Suprapubic skin (tissue), 4 donors: ENCODE data around the gene SIL1. TPM values are rescaled to one million over a fixed set of nuclear protein-coding genes. Genes with fewer than 3 reads are reported as not detected.
A peak's percentile ranks its signal among the peaks of the same experiment; 100 is the strongest.

Source experiments
- DNase-seq, 2 donors: peaks; one replicate each; pipeline ENCODE4 v3.0.0-alpha.2; 2019; ENCODE audit warnings: low spot score in 2 of 2
- H3K27ac ChIP-seq: fragments of 200-600 bp; sonication (generic); one replicate; pipeline ENCODE4 v1.5.1; 2019
- H3K27me3 ChIP-seq: fragments of 200-600 bp; sonication (generic); one replicate; pipeline ENCODE4 v1.5.1; 2019
- H3K36me3 ChIP-seq: fragments of 200-600 bp; sonication (generic); one replicate; pipeline ENCODE4 v1.5.1; 2019
- H3K4me1 ChIP-seq: fragments of 200-600 bp; sonication (generic); one replicate; pipeline ENCODE4 v1.5.1; 2019
- H3K4me3 ChIP-seq: fragments of 200-600 bp; sonication (generic); one replicate; pipeline ENCODE4 v1.5.1; 2019; ENCODE audit warnings: mild to moderate bottlenecking
- H3K9me3 ChIP-seq: fragments of 200-600 bp; sonication (generic); one replicate; pipeline ENCODE4 v1.5.1; 2019
- EP300 ChIP-seq: sonication (generic); formaldehyde crosslinking; IDR thresholded peaks from one replicate; pipeline ENCODE4 v1.6.1; 2017; ENCODE audit warnings: antibody characterized with exemption
- POLR2A ChIP-seq, 2 donors: fragments of 450-650 bp; IDR thresholded peaks; one replicate each; pipeline ENCODE4 v1.6.1; 2017; ENCODE audit warnings: antibody characterized with exemption in 2 of 2, mild to moderate bottlenecking in 2 of 2, moderate library complexity in 2 of 2
- POLR2AphosphoS5 ChIP-seq, 3 donors: sonication (generic); formaldehyde crosslinking; IDR thresholded peaks; one replicate each; pipeline ENCODE4 v1.6.1; 2017; ENCODE audit warnings: antibody characterized with exemption in 3 of 3
- WGBS: methylation state at CpG from one replicate; pipeline ENCODE4 v1.1.5; 2018; 5-methylcytosine and 5-hydroxymethylcytosine counted together
- total RNA-seq, 4 donors: library from RNA; depleted of rRNA; stranded (reverse); fragments of >200 nt; gene quantifications; one replicate each; pipeline ENCODE4 v1.1.0, GENCODE V29; 2016
- TF ChIP-seq, protein P1 (sequence below), 2 donors: fragments of 200-600 bp in 1 of 2; fragments of 450-650 bp in 1 of 2; sonication (generic) in 1 of 2; IDR thresholded peaks; one replicate each; pipeline ENCODE4 v1.5.1; 2016 to 2019; ENCODE audit warnings: antibody characterized with exemption in 2 of 2, mild to moderate bottlenecking in 1 of 2, moderate library complexity in 1 of 2

Gene SIL1
- total RNA-seq, 4 donors from 2014 or later, result 38.5 to 54.6 (median 41.7) TPM

GRCh38 chr5:139138109-139138508 lies 60.1 kb downstream of the SIL1 start:
- H3K4me1 ChIP-seq, result peaks cover 34% of the 10 kb centered on the region
- TF ChIP-seq EP300 (no peak), POLR2AphosphoS5 (IDR thresholded peaks at IDR 0.05) (no peak), POLR2A (IDR thresholded peaks at IDR 0.05) (no peak)
- TF ChIP-seq, protein P1, sequence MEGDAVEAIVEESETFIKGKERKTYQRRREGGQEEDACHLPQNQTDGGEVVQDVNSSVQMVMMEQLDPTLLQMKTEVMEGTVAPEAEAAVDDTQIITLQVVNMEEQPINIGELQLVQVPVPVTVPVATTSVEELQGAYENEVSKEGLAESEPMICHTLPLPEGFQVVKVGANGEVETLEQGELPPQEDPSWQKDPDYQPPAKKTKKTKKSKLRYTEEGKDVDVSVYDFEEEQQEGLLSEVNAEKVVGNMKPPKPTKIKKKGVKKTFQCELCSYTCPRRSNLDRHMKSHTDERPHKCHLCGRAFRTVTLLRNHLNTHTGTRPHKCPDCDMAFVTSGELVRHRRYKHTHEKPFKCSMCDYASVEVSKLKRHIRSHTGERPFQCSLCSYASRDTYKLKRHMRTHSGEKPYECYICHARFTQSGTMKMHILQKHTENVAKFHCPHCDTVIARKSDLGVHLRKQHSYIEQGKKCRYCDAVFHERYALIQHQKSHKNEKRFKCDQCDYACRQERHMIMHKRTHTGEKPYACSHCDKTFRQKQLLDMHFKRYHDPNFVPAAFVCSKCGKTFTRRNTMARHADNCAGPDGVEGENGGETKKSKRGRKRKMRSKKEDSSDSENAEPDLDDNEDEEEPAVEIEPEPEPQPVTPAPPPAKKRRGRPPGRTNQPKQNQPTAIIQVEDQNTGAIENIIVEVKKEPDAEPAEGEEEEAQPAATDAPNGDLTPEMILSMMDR (IDR thresholded peaks at IDR 0.05), result no peak
- no peak overlapping the region for H3K4me3 ChIP-seq
- H3K27me3 ChIP-seq, result no peaks in the 10 kb centered on the region
- no peaks in the 10 kb centered on the region for H3K9me3 ChIP-seq
- WGBS, result 71% methylated on average over 4 of the region's 4 CpGs
- no peak for DNase-seq
- H3K36me3 ChIP-seq, result no peaks in the 10 kb centered on the region
- no peak overlapping the region for H3K27ac ChIP-seq

DNA sequence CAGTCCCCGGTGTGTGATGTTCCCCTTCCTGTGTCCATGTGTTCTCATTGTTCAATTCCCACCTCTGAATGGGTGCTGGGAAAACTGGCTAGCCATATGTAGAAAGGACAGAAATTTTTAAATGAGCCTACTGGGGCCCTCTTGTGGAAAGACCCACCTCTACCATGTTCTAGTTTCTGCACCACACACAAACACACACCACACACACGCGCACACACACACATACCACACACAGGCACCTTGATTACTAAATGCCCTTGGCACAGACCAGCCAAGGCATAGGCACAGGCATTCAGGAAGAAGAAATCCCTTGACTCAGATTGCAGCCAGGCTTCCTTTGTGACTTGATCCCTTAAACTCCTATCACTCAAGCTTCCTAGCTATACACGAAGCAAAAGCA lies 60.5 kb downstream of the SIL1 start:
- H3K27ac ChIP-seq, result no peak overlapping the region
- no peak overlapping the region for H3K4me3 ChIP-seq

DNA sequence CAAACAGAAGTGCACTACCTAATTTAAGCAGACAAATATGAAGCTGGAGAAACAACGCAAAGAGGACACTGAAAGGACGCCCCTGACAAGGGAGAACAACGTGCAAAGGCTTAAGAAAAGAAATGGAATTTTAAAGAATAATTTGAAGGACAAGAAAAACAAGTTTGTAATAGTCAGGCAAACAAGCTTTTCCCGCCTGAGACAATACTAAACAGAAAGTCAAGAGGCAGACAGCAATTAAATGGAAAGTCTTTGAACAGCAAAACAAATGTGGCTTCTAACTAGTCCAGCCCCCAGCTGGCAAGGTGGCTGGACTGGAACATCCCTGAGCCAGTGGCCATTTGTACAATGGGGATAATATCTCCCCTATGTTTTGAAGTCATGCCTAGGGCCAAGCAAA lies 63.3 kb downstream of the SIL1 start:
- H3K27ac ChIP-seq, result no peak overlapping the region
- no peak for DNase-seq
- H3K9me3 ChIP-seq, result no peaks in the 10 kb centered on the region
- 60% methylated on average over 4 of the region's 4 CpGs for WGBS
- H3K4me3 ChIP-seq, result no peak overlapping the region
- TF ChIP-seq, protein P1 (IDR thresholded peaks at IDR 0.05), result no peak
- TF ChIP-seq EP300, result no peak
- no peak for TF ChIP-seq POLR2A (IDR thresholded peaks at IDR 0.05)
- H3K4me1 ChIP-seq, result peaks cover 33% of the 10 kb centered on the region
- H3K36me3 ChIP-seq, result no peaks in the 10 kb centered on the region
- no peaks in the 10 kb centered on the region for H3K27me3 ChIP-seq

More for the DNA sequence above, 60.5 kb downstream of the SIL1 start:
- Histone ChIP-seq H3K9me3 (no peaks in the 10 kb centered on the region), H3K36me3 (no peaks in the 10 kb centered on the region), H3K4me1 (peaks cover 35% of the 10 kb centered on the region), H3K27me3 (no peaks in the 10 kb centered on the region)
- no peak for DNase-seq
- WGBS, result 70% methylated on average over 4 of the region's 4 CpGs
- TF ChIP-seq, protein P1 (IDR thresholded peaks at IDR 0.05), result no peak
- TF ChIP-seq EP300, result no peak
- TF ChIP-seq POLR2AphosphoS5 (IDR thresholded peaks at IDR 0.05), result no peak
- TF ChIP-seq POLR2A (IDR thresholded peaks at IDR 0.05), result no peak

DNA sequence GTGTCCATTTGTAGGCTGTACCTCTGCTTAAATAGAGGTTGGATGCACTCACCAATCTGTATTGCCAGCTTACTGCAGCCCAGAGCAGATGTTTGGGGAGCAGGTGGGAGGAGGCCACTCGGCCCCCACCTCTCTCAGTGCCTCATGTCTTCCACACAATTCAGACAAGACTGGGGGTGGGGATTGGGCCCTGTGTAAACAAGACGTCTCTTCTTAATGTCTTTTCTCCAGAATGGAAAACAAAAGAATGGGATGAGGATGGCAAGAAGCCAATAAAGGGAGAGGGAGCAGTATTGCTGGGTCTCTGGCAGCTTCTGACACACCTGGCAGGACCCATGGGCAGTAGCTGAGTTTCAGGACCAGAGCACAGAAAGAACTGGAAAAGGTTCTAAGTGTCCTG lies 64.9 kb downstream of the SIL1 start:
- no peak for DNase-seq
- no peak overlapping the region for H3K27ac ChIP-seq
- WGBS, result 49% methylated on average over 2 of the region's 2 CpGs
- TF ChIP-seq POLR2A (IDR thresholded peaks at IDR 0.05) (no peak), POLR2AphosphoS5 (IDR thresholded peaks at IDR 0.05) (no peak), EP300 (no peak)
- TF ChIP-seq, protein P1 (IDR thresholded peaks at IDR 0.05), result no peak
- H3K27me3 ChIP-seq, result no peaks in the 10 kb centered on the region
- no peak overlapping the region for H3K4me3 ChIP-seq
- no peaks in the 10 kb centered on the region for H3K36me3 ChIP-seq
- no peaks in the 10 kb centered on the region for H3K9me3 ChIP-seq
- peaks cover 25% of the 10 kb centered on the region for H3K4me1 ChIP-seq

DNA sequence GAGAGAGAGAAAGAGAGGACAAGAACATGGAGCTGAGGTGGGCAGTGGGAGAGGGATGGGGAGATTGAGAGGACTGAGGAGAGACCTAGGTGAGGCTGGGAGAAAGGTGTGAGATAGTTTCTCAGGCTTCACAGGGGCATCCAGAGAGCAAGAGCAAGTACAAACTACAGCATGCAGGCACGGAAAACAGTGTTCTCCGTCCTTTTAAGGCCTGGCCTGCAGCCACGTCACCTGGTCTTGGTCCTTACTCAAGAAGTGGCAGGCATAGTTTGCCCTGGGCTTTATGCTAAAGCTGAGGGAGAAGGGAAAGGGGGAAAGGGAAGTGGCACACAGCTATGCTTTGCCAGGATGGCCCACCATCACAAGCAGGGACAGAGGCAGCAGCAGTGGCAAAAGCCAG lies 65.7 kb downstream of the SIL1 start:
- peaks cover 20% of the 10 kb centered on the region for H3K4me1 ChIP-seq
- H3K27ac ChIP-seq, result peak overlapping the region; percentile 64

More for the DNA sequence above, 65.7 kb downstream of the SIL1 start:
- WGBS, result 67% methylated on average over 3 of the region's 3 CpGs
- Histone ChIP-seq H3K36me3 (no peaks in the 10 kb centered on the region), H3K27me3 (no peaks in the 10 kb centered on the region), H3K4me3 (no peak overlapping the region), H3K9me3 (no peaks in the 10 kb centered on the region)
- DNase-seq, result no peak
- no peak for TF ChIP-seq POLR2AphosphoS5 (IDR thresholded peaks at IDR 0.05)
- TF ChIP-seq, protein P1 (IDR thresholded peaks at IDR 0.05), result no peak
- TF ChIP-seq POLR2A (IDR thresholded peaks at IDR 0.05), result no peak
- TF ChIP-seq EP300, result no peak
